NCI-H2029 (cell line): Measurements from ENCODE around the gene KLC4.

ENCODE experiments used
- DNase-seq: peaks from one replicate; lab custom pipeline; 2025; lab: John Stamatoyannopoulos, UW

Gene KLC4

GRCh38 chr6:43059168-43060033, at the start of gene KLC4, which contains the start of gene MRPL2:
KLC4 (plus strand) TSS chr6:43059631; CDS start chr6:43061336, 1,705 bp downstream.
MRPL2 (minus strand) TSS chr6:43059434; CDS start chr6:43059381, 53 bp downstream.
- DNase-seq: peak; percentile 99

GRCh38 chr6:43011207-43011606, 48.2 kb upstream of the KLC4 start:
- DNase-seq: no peak

- no peak for DNase-seq
Measured at GRCh38 chr6:43012364-43012763, 47.1 kb upstream of the KLC4 start.

- DNase-seq: no peak
Measured at GRCh38 chr6:43013097-43013842, 46.2 kb upstream of the KLC4 start.

- peak; percentile 100 for DNase-seq
Measured at GRCh38 chr6:43013843-43014433, 45.5 kb upstream of the KLC4 start, which contains the start of the genes KLHDC3 and MEA1. KLHDC3 (plus strand) TSS chr6:43014249; CDS start chr6:43017193, 2,944 bp downstream. MEA1 (minus strand) TSS chr6:43013946; CDS start chr6:43013813, 133 bp downstream.

- DNase-seq: peak; percentile 2
Measured at GRCh38 chr6:43014434-43014909, 45.0 kb upstream of the KLC4 start.

- DNase-seq: no peak
Measured at GRCh38 chr6:43016176-43016942, 43.1 kb upstream of the KLC4 start.

- DNase-seq: no peak
Measured at GRCh38 chr6:43016943-43017334, 42.5 kb upstream of the KLC4 start.

GRCh38 chr6:43019152-43019551, 40.3 kb upstream of the KLC4 start:
- no peak for DNase-seq

- no peak for DNase-seq
Measured at GRCh38 chr6:43020052-43020705, 39.3 kb upstream of the KLC4 start.

- no peak for DNase-seq
Measured at GRCh38 chr6:43020847-43021246, 38.6 kb upstream of the KLC4 start.

GRCh38 chr6:43021270-43022047, 38.0 kb upstream of the KLC4 start, which contains the start of gene RRP36:
RRP36 (plus strand) TSS chr6:43021623; CDS start chr6:43021655, 32 bp downstream.
- DNase-seq: peak; percentile 69

GRCh38 chr6:43024436-43024835, 35.0 kb upstream of the KLC4 start:
- DNase-seq: no peak

GRCh38 chr6:43026365-43026764, 33.1 kb upstream of the KLC4 start:
- DNase-seq: no peak

GRCh38 chr6:43029120-43029519, 30.3 kb upstream of the KLC4 start:
- no peak for DNase-seq

GRCh38 chr6:43032326-43032725, 27.1 kb upstream of the KLC4 start:
- no peak for DNase-seq

GRCh38 chr6:43033496-43034189, 25.8 kb upstream of the KLC4 start:
- no peak for DNase-seq

GRCh38 chr6:43034190-43034525, 25.3 kb upstream of the KLC4 start:
- no peak for DNase-seq

GRCh38 chr6:43035495-43036194, 23.8 kb upstream of the KLC4 start:
- DNase-seq: no peak
